Rectal smooth muscle tissue (tissue), 1 donor: ENCODE results near the gene CLPTM1L.
"Not testable (repeated sequence)": the region's sequence is repeated elsewhere in the genome, so short reads cannot be mapped to it uniquely, and the experiment has no call there.

Experiments used
- H3K27ac ChIP-seq: one replicate; pipeline ENCODE4 v1.7.0; 2013; ENCODE audit warnings: low read depth, low read length, inconsistent platforms
- H3K27me3 ChIP-seq: one replicate; pipeline ENCODE4 v1.7.0; 2013; ENCODE audit warnings: low read length; ENCODE audit not compliant: control insufficient read depth, insufficient read depth
- H3K36me3 ChIP-seq: one replicate; pipeline ENCODE4 v1.7.0; 2013; ENCODE audit warnings: low read length; ENCODE audit not compliant: control insufficient read depth, insufficient read depth
- H3K4me1 ChIP-seq: one replicate; pipeline ENCODE4 v1.7.0; 2013; ENCODE audit warnings: low read length; ENCODE audit not compliant: control insufficient read depth, insufficient read depth
- H3K4me3 ChIP-seq: one replicate; pipeline ENCODE4 v1.7.0; 2013; ENCODE audit warnings: low read length
- H3K9ac ChIP-seq: one replicate; pipeline ENCODE4 v1.7.0; 2013; ENCODE audit warnings: low read length

CLPTM1L gene

DNA sequence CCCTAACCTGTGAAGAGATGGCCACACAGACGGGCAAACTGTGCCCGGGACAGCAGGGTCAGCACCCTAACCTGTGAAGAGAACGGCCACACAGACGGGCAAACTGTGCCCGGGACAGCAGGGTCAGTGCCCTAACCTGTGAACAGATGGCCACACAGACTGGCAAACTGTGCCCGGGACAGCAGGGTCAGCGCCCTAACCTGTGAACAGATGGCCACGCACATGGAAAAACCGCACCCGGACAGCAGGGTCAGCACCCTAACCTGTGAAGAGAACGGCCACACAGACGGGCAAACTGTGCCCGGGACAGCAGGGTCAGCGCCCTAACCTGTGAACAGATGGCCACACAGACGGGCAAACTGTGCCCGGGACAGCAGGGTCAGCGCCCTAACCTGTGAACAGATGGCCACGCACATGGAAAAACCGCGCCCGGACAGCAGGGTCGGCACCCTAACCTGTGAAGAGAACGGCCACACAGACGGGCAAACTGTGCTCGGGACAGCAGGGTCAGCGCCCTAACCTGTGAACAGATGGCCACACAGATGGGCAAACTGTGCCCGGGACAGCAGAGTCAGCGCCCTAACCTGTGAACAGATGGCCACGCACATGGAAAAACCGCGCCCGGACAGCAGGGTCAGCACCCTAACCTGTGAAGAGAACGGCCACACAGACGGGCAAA lies 5.6 kb downstream of the CLPTM1L start:
- H3K36me3 ChIP-seq = peaks cover 51% of the 10 kb centered on the region
- not testable (repeated sequence) for H3K4me1 ChIP-seq, H3K27me3 ChIP-seq, H3K27ac ChIP-seq, H3K9ac ChIP-seq, H3K4me3 ChIP-seq

DNA sequence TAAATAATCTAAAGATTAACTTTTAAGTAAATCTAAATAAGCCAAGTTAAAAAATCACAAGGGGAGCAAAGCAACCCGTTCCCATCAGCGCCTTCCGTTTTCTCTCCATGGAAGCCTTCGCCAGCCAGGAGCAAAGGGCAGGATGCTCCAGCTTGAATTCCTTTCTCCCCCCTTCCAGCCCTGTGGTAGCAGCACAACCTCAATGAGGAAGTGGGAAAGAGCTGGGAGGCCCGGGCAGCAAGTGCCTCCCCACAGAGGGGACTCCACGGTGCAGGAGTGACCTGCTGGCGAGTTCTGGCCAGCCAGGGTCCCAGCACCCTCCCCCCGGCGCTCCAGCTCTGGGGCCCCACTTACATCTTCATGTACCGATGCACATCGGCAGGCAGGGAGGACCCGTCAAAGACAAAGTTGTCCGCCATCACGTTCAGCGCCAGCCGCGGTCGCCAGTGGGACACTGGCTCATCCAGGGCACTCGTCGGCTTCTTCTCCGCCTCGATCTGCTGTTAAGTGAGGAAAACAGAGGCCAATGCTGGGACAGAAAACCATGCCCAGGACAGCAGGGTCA lies 6.3 kb downstream of the CLPTM1L start:
- Histone ChIP-seq H3K27me3 (no peaks in the 10 kb centered on the region), H3K4me1 (no peaks in the 10 kb centered on the region), H3K9ac (no peak overlapping the region), H3K4me3 (no peak overlapping the region), H3K36me3 (peaks cover 55% of the 10 kb centered on the region), H3K27ac (no peak overlapping the region)

DNA sequence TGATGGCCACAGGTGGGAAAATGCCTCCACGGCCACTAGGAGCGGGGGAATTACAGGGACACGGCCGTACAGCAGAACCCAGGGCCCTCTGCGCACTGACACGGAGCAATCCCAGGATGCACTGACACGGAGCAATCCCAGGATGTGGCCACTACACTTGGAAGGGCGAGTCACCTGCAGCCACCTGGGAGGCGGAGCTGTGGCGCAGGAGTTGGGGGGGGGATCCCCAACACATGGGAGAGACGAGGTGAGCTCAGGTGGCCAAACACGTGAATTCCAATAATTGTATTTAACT lies 6.8 kb downstream of the CLPTM1L start:
- H3K4me1 ChIP-seq = no peaks in the 10 kb centered on the region
- peaks cover 58% of the 10 kb centered on the region for H3K36me3 ChIP-seq
- no peaks in the 10 kb centered on the region for H3K27me3 ChIP-seq
- H3K9ac ChIP-seq = no peak overlapping the region
- H3K4me3 ChIP-seq = no peak overlapping the region
- H3K27ac ChIP-seq = no peak overlapping the region

DNA sequence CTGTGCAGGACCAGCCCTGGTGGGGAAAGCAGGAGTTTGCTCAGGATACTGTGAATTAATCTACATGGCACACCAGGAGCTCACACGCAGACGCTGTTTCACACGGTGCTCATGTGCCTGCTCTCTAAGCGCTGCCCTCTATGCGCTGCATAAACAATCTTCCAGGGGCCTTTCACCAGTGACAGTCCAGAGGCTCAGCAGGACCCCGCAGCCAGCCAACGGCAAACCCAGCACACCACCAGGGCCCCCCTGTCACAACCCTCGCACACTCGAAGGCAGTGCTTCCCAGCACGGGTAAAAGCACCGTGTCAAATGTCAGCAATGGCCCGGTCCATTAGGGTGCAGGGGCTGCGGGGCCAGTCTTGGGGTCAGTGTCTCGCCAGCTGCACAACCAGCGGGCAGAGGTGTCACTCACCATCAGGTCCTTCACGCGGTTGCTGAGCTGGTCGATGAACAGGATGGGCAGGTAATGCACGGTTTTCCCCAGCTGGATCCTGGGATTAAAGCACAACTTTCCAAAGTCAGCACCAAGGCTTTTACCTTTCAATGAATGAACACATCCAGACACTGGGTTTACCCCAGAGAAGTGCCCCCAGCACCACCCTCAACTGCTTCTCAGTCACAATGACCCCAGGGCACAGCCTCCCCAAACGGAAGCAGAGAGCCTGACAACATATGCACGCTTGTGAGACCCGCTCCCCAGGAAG lies 7.3 kb downstream of the CLPTM1L start:
- Histone ChIP-seq H3K9ac (no peak overlapping the region), H3K4me1 (no peaks in the 10 kb centered on the region), H3K27me3 (no peaks in the 10 kb centered on the region), H3K4me3 (no peak overlapping the region), H3K36me3 (peaks cover 60% of the 10 kb centered on the region), H3K27ac (no peak overlapping the region)

- peaks cover 62% of the 10 kb centered on the region for H3K36me3 ChIP-seq
- no peak overlapping the region for H3K27ac ChIP-seq
- no peaks in the 10 kb centered on the region for H3K4me1 ChIP-seq
- no peaks in the 10 kb centered on the region for H3K27me3 ChIP-seq
- no peak overlapping the region for H3K9ac ChIP-seq
- H3K4me3 ChIP-seq = no peak overlapping the region
Observed at GRCh38 chr5:1336749-1337488, 8.0 kb downstream of the CLPTM1L start.

GRCh38 chr5:1336106-1336561 lies 8.8 kb downstream of the CLPTM1L start:
- Histone ChIP-seq H3K9ac (no peak overlapping the region), H3K36me3 (peaks cover 58% of the 10 kb centered on the region)

GRCh38 chr5:1335540-1336095 lies 9.3 kb downstream of the CLPTM1L start:
- Histone ChIP-seq H3K27me3 (no peaks in the 10 kb centered on the region), H3K36me3 (peaks cover 63% of the 10 kb centered on the region), H3K27ac (no peak overlapping the region), H3K4me1 (no peaks in the 10 kb centered on the region), H3K4me3 (no peak overlapping the region), H3K9ac (no peak overlapping the region)

More at GRCh38 chr5:1336106-1336561, 8.8 kb downstream of the CLPTM1L start:
- Histone ChIP-seq H3K4me3 (no peak overlapping the region), H3K27ac (no peak overlapping the region), H3K27me3 (no peaks in the 10 kb centered on the region), H3K4me1 (no peaks in the 10 kb centered on the region)

- Histone ChIP-seq H3K36me3 (peaks cover 65% of the 10 kb centered on the region), H3K4me1 (no peaks in the 10 kb centered on the region), H3K27ac (no peak overlapping the region), H3K9ac (no peak overlapping the region), H3K27me3 (no peaks in the 10 kb centered on the region), H3K4me3 (no peak overlapping the region)
Observed at GRCh38 chr5:1334831-1335539, 9.9 kb downstream of the CLPTM1L start.

DNA sequence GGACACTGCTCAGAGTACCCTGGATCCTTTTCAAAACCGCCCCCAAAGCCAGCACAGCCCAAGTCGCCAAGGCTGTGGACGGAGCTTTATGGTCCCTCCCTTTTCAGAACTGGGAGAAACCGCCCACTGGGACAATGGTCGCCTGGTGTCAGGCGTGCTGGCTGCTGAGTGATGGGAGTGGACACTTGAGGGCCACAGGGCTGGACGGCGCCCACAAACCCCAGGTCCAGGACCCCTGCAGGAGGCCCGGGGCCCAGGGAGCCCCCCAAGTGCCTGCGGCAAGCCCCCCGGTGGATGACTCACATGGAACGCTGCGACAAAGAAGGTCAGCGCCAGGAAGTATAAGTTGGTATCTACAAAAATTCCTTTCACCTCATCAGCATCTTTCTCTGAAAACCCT lies 10.9 kb downstream of the CLPTM1L start:
- H3K36me3 ChIP-seq = peaks cover 70% of the 10 kb centered on the region
- no peak overlapping the region for H3K27ac ChIP-seq
- no peak overlapping the region for H3K9ac ChIP-seq
- no peaks in the 10 kb centered on the region for H3K4me1 ChIP-seq
- no peak overlapping the region for H3K4me3 ChIP-seq
- H3K27me3 ChIP-seq = no peaks in the 10 kb centered on the region

GRCh38 chr5:1333286-1333685 lies 11.6 kb downstream of the CLPTM1L start:
- not testable (repeated sequence) for H3K4me1 ChIP-seq, H3K9ac ChIP-seq, H3K27ac ChIP-seq, H3K4me3 ChIP-seq, H3K27me3 ChIP-seq
- H3K36me3 ChIP-seq = peaks cover 70% of the 10 kb centered on the region

DNA sequence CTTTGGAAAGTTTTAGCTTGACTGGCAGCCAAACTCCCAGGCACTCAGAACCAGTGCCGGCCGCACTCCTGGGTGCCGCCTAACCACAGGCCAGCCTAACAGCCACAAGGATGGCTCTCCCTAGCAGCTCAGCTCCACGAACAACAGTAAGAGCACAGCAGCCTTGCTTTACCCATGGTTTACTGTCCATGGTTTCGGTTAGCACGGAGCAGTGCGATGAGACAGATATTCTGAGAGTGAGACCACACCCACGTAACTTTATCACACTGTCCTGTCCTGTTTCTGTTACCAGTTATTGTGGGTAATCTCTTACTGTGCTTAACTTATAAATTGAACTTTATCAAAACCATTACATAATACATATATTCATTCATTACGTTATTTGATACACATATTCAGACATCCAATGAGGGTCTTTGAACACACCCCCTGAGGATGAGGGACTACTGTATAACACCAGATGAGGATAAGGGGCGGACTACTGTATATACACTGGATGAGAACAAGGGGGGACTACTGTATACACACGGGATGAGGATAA lies 12.4 kb downstream of the CLPTM1L start:
- no peaks in the 10 kb centered on the region for H3K4me1 ChIP-seq
- H3K4me3 ChIP-seq = no peak overlapping the region
- H3K27ac ChIP-seq = no peak overlapping the region
- no peaks in the 10 kb centered on the region for H3K27me3 ChIP-seq
- no peak overlapping the region for H3K9ac ChIP-seq
- H3K36me3 ChIP-seq = peaks cover 63% of the 10 kb centered on the region
